Umbilical cord (tissue), 2 donors: ENCODE data around the gene HP. TPM values are rescaled to one million over a fixed set of nuclear protein-coding genes. Genes with fewer than 3 reads are reported as not detected.
A peak's percentile ranks its signal among the peaks of the same experiment; 100 is the strongest.
"Not testable (repeated sequence)": the region's sequence is repeated elsewhere in the genome, so short reads cannot be mapped to it uniquely, and the experiment has no call there.

Source experiments
- DNase-seq: peaks from one replicate; pipeline ENCODE4 v3.0.0-alpha.2; 2015; ENCODE audit warnings: low spot score
- total RNA-seq: library from RNA; depleted of rRNA; stranded (reverse); fragments of >200 nt; gene quantifications from one replicate; pipeline ENCODE4 v1.2.3, GENCODE V29; 2014; ENCODE audit warnings: low replicate concordance; ENCODE audit not compliant: insufficient read depth

HP gene
- total RNA-seq, 1 donor from 2014 or later = 6.5 TPM

DNA sequence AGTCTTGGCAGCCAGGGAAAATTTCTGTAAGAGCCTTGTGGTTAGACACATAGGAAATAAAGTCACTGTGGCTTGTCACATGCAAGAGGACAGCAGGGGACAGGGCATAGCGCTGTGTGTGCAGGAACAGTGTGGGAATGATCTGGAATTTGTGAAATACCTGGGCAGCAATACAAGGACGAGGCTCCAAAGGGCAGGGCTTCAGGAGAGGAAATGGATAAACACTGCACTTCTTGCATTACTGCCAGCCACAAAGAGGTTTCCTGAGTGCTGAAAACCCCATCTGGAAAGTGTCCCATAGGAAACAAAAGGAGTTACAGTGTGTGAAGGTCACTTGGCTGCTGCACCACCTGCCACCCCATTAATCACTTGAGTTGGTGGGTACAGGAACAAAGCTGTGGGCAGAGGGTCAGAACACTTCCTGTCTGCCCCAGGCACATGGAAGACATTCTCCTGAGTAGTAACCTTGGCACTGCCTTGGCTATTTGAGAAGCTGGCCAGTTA lies 12.1 kb upstream of the HP start:
- DNase-seq = no peak

DNA sequence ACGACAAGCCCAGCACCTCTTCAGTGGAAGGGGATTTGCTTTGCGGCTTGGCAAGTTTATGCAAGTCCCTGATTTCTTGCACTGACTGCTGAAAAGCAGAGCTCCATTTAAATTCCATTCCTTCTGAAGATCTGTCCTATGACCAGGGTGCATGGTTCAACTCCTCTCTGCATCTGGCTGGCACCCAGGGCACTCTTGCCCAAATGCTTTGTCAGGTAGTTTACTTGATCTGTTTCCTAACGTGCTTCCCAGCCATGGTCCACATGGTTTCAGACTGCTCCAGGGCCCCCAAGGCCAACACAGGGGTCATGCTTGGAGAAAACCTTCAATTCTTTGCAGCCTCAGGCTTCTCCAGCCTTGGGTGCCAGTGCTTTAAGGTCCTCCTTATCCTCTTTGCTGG lies 11.2 kb upstream of the HP start:
- no peak for DNase-seq

DNA sequence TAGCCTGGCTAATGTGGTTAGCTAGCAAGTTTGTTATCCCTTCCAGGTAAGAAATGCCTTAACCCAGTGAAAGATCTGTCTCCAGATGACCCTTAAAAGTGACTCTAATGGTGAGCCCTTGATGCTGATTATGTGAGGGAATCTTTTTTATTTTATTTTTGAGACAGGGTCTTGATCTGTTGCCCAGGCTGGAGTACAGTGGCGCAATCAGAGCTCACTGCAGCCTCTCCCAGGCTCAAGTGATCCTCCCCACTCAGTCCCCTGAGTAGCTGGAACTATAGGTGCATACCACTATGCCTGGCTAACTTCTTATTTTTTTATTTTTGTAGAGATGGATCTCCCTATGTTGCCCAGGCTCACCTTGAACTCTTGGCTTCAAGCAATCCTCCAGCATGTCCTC lies 10.8 kb upstream of the HP start:
- DNase-seq = no peak

DNA sequence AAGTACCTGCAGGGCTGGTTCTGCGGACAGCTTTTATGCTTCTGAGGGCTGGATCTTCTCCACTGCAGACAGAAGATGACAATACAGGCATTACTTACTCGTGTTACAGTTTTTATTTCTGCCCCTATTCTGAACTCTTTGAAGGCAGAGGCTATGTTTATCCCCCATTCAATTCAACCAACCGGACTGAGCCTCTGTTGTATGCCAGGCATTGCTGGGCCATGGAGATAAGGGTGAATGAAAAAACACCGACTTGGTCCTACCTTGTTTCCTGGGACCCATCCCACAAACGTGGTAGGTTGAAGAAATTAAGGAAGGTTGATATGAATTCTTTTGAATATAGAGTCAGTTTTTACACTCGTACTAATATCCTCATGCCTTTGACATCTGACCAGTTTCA lies 10.0 kb upstream of the HP start:
- no peak for DNase-seq

DNA sequence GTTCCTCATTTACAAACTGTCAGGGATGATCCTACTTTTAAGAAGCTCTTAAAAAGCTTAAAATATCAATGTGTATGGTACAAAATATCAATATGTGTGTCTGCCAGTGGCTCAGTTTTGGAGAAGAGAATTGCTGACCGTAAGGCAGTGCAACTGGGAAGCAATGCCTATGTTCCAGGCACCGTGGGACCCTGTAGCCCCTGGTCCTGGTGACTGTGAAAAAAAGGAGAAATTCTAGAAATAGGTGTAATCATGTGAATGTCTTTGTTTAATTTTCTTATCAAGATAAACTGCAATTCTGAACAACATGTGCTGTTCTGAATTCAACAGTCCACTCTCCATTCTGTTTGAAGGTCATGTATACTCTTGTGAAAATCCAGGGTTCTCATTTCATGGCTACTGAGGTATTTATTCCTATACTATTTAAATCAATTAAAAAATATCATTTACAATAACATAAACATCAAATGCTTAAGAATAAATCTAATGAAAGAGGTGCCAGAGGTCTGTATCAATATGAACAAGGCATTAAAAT lies 9.4 kb upstream of the HP start:
- DNase-seq = no peak

DNA sequence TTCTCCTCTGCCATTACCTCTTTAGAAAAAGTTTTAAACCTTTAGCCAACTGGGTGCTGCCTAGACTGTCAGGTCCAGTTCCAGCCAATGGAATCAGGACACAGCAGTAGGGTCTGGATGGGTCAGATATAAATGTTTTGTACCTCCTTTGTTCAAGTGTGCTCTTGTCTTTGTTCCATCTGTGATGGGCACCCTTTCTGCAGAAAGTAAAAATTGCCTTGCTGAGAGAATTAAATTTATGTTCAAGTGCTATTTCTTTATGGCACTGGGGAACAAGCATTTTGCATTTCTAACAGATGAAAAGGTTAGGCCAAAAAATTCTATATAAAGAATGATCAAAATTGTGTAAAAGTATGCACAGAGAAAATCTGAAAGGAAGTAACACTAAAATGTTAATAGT lies 5.2 kb upstream of the HP start:
- no peak for DNase-seq

DNA sequence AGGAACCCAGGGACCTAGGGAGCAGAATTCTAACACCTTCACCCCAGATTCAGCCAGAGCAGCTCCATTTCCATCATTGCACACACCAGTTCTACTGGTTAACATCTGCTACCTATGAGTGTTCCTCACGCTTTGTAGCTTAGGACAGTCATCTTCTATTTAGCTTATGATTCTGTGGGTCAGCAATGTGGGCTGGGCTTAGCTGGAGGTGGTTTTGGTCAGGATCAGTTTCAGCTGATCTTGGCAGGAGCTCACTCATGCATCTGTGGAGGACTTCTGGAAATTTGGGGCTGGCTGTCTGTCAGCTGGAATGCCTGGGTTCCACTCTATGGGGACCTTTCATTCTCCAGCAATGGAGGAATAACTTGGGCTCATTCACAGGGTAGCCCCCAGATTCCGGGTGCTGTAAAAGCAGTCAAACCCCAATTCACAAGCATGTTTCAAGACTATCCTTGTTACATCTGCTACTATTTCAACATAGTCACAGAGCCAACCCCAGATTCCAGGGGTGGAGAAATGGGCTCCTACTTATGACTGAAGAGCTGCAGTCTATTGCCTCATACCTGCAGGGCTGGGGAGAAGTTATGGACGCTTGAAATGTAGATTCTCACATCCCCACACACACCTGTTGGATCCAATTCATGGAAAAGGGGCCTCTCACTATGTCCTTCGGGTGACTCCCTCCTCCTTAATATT lies 3.4 kb upstream of the HP start:
- no peak for DNase-seq

DNA sequence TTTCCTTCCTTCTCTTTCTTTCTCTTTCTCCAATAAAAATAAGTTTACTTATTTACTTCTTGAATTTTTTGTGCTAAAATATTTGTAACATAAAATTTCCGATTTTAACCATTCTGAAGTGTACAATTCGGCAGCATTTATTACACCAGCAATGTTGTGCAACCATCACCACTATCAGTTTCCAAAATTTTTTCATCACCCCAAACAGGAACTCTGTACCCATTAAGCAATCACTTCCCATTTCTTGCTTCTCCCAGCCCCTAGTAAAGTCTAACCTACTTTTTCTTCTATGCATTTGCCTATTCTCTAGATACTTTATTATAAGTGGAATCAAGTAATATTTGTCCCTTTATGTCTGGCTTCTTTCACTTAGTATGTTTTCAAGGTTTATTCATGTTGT lies 2.5 kb upstream of the HP start:
- DNase-seq = no peak

DNA sequence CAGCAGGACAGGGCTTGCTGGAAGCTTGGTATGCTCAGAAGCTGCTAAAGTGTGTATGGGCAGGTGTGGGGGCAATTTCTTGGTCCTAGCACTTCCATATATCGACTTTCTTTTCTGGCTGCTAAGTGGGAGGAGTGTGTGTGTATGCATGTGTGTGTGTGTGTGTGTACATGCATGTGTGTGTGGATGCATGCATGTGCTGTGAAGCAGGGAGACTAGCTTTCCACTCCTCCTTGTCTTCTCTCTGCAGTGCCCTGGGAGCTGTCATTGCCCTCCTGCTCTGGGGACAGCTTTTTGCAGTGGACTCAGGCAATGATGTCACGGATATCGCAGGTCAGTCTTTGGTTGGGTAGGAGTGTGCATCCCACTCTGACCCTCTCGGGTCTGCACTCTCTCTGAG lies 1.6 kb downstream of the HP start:
- DNase-seq = no peak

DNA sequence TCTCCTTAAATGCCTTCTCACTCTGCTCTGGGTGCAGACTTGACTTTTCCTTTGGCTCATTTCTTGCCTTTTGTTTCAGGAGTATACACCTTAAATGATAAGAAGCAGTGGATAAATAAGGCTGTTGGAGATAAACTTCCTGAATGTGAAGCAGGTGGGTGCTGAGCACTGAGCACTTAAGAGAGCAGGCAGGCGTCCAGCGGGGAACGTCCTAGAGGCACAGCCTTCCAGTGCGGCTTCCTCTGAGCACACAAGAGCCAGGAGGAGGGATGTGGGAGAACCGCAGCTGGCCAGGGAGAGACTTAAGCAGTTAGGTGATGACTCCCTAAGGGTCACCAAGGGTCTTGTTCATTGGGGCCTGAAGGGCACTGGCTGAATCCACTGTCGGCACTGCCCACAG lies 3.0 kb downstream of the HP start:
- DNase-seq = not testable (repeated sequence)

DNA sequence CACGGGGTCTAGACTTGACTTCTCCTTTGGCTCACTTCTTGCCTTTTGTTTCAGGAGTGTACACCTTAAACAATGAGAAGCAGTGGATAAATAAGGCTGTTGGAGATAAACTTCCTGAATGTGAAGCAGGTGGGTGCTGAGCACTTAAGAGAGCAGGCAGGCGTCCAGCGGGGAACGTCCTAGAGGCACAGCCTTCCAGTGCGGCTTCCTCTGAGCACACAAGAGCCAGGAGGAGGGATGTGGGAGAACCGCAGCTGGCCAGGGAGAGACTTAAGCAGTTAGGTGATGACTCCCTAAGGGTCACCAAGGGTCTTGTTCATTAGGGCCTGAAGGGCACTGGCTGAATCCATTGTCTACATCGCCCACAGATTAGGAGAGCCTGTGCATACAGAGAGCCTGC lies 4.8 kb downstream of the HP start:
- DNase-seq = not testable (repeated sequence)

DNA sequence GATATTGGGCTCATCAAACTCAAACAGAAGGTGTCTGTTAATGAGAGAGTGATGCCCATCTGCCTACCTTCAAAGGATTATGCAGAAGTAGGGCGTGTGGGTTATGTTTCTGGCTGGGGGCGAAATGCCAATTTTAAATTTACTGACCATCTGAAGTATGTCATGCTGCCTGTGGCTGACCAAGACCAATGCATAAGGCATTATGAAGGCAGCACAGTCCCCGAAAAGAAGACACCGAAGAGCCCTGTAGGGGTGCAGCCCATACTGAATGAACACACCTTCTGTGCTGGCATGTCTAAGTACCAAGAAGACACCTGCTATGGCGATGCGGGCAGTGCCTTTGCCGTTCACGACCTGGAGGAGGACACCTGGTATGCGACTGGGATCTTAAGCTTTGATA lies 6.1 kb downstream of the HP start:
- DNase-seq = no peak

DNA sequence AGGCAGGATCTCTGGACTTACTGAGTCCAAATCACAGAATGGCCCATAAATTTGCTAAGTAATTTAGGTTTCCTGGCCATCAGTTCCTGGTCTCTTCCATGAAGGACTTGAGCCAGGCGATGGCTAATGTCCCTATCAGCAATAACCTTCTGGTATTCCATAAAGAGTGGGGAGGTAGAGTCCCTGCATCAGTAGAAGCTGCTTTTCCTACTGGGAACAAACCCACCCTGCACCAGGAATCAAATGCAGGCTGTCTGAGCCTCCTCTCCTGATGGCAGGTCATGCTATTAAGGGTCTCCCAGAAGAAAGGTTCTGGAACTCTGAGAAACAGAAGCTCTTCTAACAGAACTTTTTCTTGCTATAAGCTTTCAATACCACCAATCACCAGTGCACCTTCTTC lies 7.3 kb downstream of the HP start:
- DNase-seq = no peak

DNA sequence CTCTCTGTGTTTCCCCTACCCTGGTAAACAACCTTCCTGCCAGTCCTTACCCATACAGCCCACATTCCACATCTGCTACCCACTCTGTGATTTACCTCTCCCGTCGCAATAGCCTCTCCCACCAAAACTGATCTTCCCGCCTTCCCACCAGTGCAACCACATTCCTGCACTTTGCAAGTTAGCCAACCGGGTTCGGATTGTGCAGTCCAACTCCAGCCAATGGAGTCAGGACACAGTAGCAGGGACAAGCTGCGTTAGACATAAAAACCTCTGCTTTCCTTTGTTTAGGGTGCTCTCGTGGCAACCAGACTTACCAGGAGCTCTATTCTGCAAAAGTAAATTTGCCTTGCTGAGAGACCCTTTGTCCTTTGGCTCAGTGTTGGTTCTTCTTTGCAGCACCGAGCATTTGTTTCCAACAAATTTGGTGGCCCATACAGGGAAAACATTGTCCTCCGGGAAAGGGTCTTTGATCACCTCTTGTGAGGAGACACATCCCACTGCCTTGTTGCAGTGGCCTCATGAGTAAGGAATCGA lies 10.1 kb downstream of the HP start:
- no peak for DNase-seq

DNA sequence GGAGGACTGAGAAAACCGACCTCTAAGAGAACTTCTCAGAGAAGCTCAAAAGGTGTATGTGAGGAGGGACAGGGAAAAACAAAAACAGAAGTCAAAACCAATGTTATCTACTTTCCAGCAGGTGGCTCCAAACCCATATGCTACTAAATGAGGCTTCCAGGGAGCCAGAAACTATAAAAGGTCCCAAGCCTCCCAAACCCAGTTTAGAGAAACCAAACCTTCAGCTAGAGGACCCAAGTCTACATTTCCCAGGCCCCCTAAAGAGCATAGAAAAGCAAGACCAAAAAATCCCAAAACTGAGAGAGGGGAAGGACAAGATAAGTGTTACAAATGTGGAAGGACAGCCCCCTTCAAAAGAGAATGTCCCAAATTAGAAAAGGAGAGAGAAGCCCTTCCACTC lies 12.4 kb downstream of the HP start:
- peak; percentile 39 for DNase-seq

DNA sequence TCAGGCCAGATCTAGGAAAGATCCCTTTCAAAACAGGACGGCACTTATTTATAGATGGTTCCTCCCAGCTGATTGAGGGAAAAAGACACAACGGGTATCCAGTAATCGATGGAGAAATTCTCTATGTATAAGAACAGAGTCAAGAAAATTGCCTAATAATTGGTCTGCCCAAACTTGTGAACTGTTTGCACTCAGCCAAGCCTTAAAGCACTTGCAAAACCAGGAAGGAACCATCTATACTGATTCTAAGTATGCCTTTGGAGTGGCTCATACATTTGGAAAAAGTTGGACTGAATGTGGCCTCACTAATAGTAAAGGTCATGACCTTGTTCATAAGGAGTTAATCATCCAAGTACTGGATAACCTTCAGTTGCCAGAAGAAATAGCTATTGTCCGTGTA lies 14.6 kb downstream of the HP start:
- DNase-seq = no peak

DNA sequence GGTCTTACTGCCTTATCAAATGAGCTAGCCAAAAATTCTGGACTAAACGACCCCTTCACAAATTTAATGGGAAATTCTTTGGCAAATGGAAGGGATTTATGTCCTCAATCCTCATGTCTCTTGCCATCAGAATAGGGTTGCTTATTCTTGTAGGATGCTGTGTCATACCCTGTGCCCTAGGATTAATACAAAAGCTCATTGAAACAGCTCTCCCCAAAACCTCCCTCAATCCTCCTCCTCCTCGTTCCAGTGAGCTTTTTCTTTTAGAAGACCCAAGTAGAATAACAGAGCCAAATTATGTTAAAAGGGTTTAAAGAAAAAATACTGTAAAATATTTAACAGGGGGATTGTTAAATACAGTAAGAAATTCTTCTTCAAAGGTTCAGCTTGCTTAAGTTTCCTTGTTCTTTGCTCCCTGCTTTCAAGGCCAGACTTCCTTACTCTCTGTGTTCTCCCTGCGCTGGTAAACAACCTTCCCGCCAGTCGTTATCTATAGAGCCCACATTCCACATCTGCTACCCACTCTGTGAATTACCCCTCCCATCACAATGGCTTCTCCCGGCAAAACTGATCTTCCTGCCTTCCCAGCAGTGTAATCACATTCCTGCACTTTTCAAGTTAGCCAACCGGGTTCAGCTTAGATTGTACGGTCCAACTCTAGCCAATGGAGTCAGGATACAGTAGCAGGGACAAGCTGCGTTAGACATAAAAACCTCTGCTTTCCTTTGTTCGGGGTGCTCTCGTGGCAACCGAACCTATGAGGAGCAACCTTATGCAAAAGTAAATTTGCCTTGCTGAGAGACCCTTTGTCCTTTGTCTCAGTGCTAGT lies 18.4 kb downstream of the HP start:
- DNase-seq = peak; percentile 57

DNA sequence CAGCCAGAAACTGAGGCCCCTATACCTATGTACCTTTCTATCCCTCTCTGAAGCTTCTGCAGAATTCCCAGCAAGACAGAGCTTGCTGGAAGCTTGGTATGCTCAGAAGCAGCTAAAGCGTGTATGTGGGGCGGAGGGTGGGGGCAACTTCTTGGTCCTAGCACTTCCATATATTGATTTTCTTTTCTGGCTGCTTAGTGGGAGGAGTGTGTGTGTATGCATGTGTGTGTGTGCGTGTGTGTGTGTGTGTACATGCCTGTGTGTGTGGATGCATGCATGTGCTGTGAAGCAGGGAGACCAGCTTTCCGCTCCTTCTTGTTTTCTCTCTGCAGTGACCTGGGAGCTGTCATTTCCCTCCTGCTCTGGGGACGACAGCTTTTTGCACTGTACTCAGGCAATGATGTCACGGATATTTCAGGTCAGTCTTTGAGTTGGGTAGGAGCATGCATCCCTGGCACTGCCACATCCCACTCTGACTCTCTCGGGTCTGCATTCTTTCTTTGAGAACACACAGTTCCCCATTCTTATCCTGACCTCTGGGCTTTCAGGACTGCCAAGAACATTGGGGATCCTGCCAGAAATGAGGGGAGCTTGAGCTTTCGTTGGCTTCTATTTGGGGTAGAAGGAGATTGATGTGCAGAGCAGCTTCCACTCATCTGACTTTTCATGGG lies 19.4 kb downstream of the HP start:
- no peak for DNase-seq

DNA sequence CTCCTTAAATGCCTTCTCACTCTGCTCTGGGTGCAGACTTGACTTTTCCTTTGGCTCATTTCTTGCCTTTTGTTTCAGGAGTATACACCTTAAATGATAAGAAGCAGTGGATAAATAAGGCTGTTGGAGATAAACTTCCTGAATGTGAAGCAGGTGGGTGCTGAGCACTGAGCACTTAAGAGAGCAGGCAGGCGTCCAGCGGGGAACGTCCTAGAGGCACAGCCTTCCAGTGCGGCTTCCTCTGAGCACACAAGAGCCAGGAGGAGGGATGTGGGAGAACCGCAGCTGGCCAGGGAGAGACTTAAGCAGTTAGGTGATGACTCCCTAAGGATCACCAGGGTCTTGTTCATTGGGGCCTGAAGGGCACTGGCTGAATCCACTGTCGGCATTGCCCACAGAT lies 20.8 kb downstream of the HP start:
- not testable (repeated sequence) for DNase-seq

DNA sequence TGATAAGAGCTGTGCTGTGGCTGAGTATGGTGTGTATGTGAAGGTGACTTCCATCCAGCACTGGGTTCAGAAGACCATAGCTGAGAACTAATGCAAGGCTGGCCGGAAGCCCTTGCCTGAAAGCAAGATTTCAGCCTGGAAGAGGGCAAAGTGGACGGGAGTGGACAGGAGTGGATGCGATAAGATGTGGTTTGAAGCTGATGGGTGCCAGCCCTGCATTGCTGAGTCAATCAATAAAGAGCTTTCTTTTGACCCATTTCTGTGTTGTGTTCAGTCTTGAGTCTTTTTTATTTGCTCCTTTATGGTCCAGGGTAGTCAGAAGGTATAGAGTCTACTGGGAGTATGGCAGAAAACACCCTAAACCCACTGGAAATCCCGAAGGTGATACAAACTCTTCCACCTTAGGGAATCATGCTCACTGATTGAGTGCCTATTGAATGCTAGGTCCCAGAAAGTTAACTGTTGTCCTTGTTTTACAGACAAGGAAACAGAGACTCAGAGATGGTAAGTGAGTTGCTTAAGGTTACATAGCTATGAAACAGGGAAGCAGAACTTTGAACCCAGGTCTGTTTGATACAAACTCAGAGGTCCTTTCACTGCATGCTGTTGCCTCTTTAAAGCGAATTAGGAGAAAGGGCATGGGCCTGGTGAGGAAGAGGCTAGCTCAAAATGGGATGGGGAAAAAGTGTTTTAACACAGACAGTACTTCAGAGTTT lies 22.8 kb downstream of the HP start:
- DNase-seq = not testable (repeated sequence)

DNA sequence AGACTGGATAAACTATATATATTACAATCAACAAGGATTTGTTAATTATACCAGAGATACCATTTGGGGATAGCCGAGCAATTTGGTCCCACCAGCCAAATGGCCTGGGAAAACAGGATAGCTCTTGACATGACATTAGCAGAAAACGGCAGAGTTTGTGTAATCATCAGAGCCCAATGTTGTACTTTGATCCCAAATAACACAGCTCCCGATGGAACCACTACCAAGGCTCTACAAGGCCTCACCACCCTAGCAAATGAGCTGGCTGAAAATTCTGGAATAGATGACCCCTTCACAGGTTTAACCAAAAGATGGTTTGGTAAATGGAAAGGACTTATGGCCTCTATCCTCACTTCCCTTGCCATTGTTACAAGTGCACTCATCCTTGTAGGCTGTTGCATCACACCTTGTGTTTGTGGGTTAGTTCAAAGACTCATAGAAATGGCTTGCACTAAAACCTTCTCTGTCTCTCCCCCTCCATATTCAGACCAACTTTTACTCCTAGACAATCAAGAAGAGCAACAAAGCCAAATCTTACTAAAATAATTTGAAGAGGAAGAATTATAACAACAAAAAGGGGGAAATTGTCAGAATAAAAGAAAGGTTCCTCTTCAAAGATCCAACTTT lies 29.6 kb downstream of the HP start:
- DNase-seq = no peak
